Measurements from ENCODE around the gene IRS2. TPM values are rescaled to one million over a fixed set of nuclear protein-coding genes. Genes with fewer than 3 reads are reported as not detected.
"Not testable (repeated sequence)": the region's sequence is repeated elsewhere in the genome, so short reads cannot be mapped to it uniquely, and the experiment has no call there.

The IRS2 gene
- total RNA-seq, 4 donors from 2014 or later: 5.0 to 24.6 (median 7.5) TPM

- Histone ChIP-seq H3K4me1 (no peaks in the 10 kb centered on the region), H3K9me3 (no peaks in the 10 kb centered on the region), H3K36me3 (no peaks in the 10 kb centered on the region), H3K27me3 (peaks cover 0 to 10% (median 0%) of the 10 kb centered on the region in 4 donors), H3K27ac (no peak overlapping the region), H3K4me3 (no peak overlapping the region)
- intact Hi-C loops (cut with DNase I): no loop called here
- no peak for DNase-seq
- 89 to 90% methylated on average over 14 to 18 of the region's 21 CpGs for WGBS, 2 donors
- TF ChIP-seq POLR2A (IDR thresholded peaks at IDR 0.05) (no peak), CTCF (IDR thresholded peaks at IDR 0.05) (no peak)
Observed at GRCh38 chr13:109734002-109734785, 52.2 kb downstream of the IRS2 start.

GRCh38 chr13:109733550-109733949 lies 52.8 kb downstream of the IRS2 start:
- no peak for DNase-seq
- intact Hi-C loops (cut with DNase I): no loop called here
- 82 to 84% methylated on average over 13 to 24 of the region's 29 CpGs for WGBS, 2 donors
- Histone ChIP-seq H3K9me3 (no peaks in the 10 kb centered on the region), H3K4me1 (no peaks in the 10 kb centered on the region), H3K27ac (no peak overlapping the region), H3K27me3 (peaks cover 0 to 17% (median 0%) of the 10 kb centered on the region in 4 donors), H3K4me3 (no peak overlapping the region), H3K36me3 (no peaks in the 10 kb centered on the region)
- TF ChIP-seq POLR2A (IDR thresholded peaks at IDR 0.05) (no peak), CTCF (IDR thresholded peaks at IDR 0.05) (no peak)

GRCh38 chr13:109732470-109733170 lies 53.8 kb downstream of the IRS2 start:
- H3K4me3 ChIP-seq; H3K4me1 ChIP-seq; H3K9me3 ChIP-seq; intact Hi-C loops (cut with DNase I); DNase-seq; H3K36me3 ChIP-seq; H3K27ac ChIP-seq: not testable (repeated sequence)
- 100% methylated on average over 4 of the region's 50 CpGs; no CpG with 5 or more reads in 1 of the 2 donors for WGBS, 2 donors
- peaks cover 0 to 21% (median 0%) of the 10 kb centered on the region in 4 donors for H3K27me3 ChIP-seq

GRCh38 chr13:109730812-109731335 lies 55.5 kb downstream of the IRS2 start:
- H3K27ac ChIP-seq: no peak overlapping the region
- no peak for DNase-seq
- no peak for TF ChIP-seq POLR2A (IDR thresholded peaks at IDR 0.05)
- no peak for TF ChIP-seq CTCF (IDR thresholded peaks at IDR 0.05)
- 92 to 96% methylated on average over 13 of the region's 13 CpGs for WGBS, 2 donors
- no peaks in the 10 kb centered on the region for H3K36me3 ChIP-seq
- no peaks in the 10 kb centered on the region for H3K9me3 ChIP-seq
- no peak overlapping the region for H3K4me3 ChIP-seq
- peaks cover 0 to 21% (median 0%) of the 10 kb centered on the region in 4 donors for H3K27me3 ChIP-seq
- intact Hi-C loops (cut with DNase I): no loop called here
- no peaks in the 10 kb centered on the region for H3K4me1 ChIP-seq

- intact Hi-C loops (cut with DNase I): no loop called here
- no peak for DNase-seq
- WGBS, 2 donors: 57 to 72% methylated on average over 17 of the region's 17 CpGs
- no peaks in the 10 kb centered on the region for H3K9me3 ChIP-seq
- peaks cover 0 to 21% (median 0%) of the 10 kb centered on the region in 4 donors for H3K27me3 ChIP-seq
- H3K27ac ChIP-seq: no peak overlapping the region
- no peak for TF ChIP-seq POLR2A (IDR thresholded peaks at IDR 0.05)
- TF ChIP-seq CTCF (IDR thresholded peaks at IDR 0.05): no peak
- H3K36me3 ChIP-seq: no peaks in the 10 kb centered on the region
- no peak overlapping the region for H3K4me3 ChIP-seq
- H3K4me1 ChIP-seq: no peaks in the 10 kb centered on the region
Observed at GRCh38 chr13:109728791-109729731, 57.3 kb downstream of the IRS2 start.
